NOMO-1 treated with dmso at 0.1 percent for 144 hours (cell line): ENCODE measurements around the gene CRYAB.
"Not testable (repeated sequence)": the region's sequence is repeated elsewhere in the genome, so short reads cannot be mapped to it uniquely, and the experiment has no call there.

Experiments used
- DNase-seq: peaks from one replicate; lab custom pipeline; 2025; ENCODE audit not compliant: unreplicated experiment; lab: John Stamatoyannopoulos, UW

The CRYAB gene

DNA sequence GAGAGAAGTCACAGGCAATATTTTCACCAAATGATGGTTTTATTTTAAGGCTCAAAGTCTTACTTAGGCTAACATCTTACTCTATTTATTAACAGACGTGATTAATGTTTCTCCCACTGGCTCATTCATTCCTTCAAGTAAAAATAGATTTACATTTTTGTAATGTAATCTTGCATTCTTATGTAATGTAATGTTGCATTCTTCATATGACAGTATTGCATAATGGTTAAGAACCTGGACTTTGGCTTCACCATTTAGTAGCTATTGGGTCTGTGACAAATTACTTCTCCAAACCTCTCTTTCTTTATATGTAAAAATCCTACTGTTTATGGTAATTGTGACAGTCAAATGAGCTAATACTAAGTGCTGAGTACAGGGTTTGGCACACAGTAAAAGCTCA is 22.3 kb upstream of the CRYAB start:
- DNase-seq: peak; percentile 47

DNA sequence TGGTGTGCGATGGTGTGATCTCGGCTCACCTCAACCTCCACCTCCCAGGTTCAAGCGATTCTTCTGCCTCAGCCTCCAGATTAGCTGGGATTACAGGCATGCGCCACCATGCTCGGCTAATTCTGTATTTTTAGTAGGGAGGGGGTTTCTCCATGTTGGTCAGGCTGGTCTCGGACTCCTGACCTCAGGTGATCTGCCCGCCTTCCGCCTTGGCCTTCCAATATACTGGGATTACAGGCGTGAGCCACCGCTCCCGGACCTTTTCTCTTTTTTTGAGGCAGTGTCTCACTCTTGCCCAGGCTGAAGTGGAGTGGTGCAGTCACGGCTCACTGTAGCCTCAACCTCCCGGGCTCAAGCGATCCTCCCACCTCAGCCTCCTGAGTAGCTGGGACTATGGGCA is 21.6 kb upstream of the CRYAB start:
- not testable (repeated sequence) for DNase-seq

DNA sequence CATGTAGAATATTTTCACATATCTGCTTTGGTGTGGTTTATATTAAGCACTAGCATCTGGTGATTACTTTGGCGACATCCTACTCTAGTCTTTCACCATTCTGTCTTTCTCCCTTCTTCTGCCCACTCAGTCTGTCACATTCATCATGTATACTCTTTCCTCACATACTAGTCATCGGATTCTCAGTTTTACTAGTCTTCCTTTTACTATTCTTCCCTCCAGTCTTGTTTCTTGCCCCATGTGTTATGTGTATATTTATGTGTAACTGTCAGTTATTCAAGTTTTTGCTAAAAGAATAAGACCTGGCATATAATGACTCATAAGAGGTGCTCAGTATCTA is 21.0 kb upstream of the CRYAB start:
- no peak for DNase-seq

DNA sequence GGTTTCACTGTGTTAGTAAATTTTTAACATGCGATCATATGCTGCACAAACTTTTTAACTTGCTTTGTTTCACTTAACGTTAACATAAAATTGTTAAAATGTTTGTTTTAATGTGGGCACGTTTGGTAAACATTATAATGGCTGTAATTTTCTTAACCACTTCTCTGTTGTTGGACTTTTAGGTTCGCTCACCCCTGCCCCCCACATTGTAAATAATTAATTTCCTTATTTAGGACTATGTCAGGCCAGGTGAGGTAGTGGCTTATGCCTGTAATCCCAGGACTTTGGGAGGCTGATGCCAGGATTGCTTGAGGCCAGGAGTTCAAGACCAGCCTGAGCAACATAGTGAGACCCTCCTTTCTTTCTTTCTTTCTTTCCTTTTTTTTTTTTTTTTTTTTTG is 18.9 kb upstream of the CRYAB start:
- no peak for DNase-seq

DNA sequence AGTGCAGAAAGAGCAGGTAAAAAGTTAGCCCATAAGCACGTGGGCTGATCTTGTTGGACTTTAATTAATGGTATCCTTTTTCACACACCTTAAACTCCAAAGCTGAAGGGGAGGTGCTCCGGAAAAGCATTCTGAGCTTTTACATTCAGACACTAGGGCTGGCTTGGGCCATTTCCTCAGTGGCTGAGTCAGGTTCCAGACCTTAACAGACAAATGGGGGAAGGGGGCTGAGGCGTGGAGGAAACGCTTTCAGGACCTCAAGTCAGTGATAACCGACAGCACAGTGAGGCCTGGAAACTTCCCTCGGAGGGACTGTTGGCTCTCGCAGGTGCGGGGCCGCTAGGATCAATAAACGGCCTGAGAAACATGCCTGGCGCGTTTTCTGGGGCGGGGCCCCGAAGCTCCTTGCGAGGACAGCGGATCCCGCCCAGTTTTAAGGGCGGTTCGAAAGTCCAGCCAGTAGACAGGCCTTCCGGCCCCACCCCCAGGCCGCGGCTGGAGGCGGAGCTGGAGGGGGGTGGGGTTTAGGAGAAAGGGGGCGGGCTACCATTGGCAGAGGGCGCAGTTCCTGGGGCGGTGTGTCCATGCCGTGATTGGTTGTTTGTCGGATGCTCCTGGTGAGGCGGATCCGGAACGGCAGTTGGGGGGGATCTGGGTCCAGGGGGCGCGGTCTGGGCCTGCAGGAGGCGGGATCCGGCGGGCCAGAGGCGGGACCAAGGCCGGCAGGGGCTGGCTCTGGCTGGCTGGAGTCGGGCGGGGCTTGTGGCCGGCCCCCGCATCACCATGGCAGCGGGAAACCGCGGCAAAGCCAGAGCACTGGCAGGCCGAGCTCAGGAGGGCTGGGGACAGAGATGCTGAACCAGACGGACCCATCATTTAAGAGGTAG is 15.2 kb upstream of the CRYAB start:
- DNase-seq: peak; percentile 98

DNA sequence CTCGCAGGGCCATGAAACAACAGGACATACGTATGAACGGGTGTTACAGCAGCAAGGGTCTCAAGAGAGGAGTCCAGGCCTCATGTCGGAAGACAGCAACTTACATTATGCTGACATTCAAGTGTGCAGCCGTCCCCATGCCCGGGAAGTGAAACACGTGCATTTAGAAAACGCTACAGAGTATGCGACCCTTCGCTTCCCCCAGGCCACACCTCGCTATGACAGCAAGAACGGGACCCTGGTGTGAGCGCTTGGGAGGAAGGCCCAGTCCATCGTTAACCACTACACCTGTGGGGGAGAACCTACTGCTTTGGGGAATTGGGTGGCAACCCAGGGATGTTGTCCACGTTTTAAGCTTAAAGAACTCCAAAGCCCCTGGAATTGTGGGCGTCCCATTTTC is 14.4 kb upstream of the CRYAB start:
- DNase-seq: no peak

DNA sequence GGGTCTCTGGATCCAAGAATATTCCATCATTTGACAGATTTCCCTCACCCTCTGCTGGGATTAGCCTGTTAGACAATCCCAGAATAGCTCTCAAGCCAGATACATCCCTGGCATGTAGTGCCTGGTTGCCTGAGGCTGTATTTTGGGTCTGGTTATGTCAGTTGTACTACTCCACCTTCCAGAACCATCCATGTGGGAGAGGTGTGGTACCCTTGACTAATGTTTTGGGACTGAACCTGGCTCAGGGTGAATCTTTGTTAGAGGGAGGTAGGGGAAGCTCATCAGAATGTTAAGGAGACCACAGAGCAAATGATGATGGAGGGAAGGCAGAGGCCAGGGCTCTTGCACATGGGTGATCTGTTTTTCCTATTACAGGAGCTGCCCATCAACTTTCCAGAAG is 12.4 kb upstream of the CRYAB start:
- DNase-seq: no peak

DNA sequence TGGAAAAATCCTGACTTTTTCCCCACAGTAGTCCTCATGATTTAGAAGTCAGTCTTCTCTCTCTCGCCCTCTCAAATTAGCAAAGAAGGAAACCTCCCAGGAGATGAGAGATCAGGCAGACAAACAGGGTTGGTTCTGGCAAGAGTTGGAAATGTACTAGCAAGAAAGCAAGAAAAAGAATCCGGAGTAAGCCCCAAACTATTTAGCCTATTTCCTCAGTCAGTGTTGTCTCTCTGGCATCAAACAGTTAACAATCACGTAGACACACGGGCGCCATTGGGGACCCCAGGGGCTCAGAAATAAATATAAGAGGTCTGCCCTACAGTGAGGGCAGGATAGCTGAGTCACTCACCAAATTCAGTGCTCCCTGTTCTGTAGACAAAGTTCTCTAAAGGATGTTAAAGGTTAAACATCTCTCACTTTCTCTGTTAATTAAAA is 11.8 kb upstream of the CRYAB start:
- DNase-seq: no peak

DNA sequence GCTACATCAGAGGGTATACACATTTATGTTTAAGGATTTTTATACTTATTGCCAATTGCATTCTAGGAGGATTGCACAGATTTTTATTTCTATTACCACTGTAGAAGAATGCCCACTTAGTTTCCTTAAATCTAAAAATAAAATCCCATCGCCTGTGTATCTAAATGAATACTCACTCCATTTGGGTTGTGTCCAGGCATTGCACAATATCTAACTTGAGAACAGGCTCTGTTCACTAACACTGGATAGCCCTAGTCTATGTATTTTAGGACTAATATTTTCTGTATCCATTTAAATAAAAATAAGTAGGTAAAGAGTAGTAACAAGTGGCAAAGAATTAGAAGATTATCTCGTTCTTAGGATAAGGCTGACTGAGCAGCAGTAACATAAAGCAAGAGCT is 11.2 kb upstream of the CRYAB start:
- no peak for DNase-seq

DNA sequence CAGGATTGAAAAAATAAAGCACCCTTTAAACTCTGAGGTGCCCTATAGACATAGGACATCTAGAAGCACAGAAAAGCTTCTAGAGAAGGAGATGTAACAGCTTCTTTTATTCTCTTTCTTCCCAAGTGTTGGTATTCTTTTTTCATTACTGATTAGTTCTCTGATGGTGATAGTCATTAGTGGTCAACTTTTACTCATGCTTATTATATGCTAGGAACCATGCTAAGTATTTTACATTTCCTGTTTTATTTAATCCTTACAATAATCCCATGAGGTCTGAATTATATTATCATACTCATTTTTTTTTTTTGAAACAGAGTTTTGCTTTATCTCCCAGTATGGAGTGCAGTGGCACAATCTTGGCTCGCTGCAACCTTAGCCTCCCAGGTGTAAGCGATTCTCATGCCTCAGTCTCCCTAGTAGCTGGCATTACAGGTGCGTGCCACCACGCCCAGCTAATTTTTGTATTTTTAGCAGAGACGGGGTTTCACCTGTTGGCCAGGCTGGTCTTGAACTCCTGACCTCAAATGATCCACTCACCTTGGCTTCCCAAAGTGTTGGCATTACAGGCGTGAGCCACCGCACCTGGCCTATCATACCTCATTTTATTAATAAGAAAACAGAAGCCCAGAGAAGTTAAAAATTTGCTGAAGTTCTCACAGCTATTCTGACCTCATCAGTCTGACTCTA is 10.1 kb upstream of the CRYAB start:
- DNase-seq: no peak

DNA sequence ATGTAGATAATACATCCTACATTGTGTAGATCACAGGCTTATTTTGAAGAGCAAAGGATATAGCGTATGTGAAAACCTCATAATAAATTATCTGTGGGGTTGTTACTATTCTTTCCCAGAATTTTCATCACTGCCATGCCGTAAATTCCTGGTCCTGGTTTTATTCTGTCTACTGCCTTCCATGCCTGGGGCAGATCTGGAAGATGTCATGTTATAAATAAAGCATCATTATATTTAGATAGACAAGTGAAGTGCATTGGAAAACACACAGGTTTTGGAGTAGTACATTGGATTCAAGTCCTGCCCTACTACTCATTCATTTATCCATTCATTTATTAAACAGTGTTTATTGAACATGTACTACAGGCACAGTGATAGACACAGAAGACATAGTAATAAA is 9.3 kb upstream of the CRYAB start:
- no peak for DNase-seq

DNA sequence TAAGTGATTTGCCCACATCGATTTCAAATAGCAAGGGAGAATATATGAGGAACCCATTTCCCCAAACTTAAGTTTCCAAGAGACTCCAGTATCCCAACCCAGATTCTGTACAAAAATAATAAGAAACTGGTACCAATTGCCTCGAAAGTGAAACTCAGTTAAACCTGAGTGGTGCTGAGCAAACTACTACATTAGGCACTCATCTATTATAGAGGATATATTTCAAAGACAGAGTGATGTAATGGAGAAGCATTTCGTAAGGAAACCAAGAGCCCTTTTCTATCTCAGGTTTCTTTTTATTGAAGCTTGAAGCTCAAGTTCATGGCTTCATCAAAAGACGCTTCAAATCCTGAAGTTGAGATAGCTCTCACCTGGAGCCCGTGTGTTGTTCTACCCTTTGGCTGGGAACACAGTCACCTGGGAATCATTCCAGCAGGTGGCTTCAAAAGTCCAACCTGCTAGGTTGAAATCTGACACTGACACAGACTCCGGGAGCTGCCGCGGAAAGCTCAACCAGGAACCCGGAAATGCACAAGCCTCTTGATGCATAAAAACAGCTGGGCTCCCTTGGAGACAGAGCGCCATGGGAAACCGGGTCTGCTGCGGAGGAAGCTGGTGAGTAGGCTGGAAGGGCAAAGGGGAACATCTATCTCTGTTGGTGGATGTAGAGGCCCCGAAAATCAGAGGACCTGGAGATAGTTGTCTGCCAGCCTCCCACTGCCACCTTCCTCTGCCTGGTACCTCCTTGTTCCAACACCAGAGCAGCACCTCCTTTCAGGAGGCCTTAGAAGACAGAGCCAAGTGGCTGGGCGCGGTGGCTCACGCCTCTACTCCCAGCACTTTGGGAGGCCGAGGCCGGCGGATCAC is 7.1 kb upstream of the CRYAB start, which contains the start of gene C11orf52:
TSS of gene C11orf52 (plus strand) at position 524 of the 867 bp plus-strand sequence. CDS start at position 584, 60 bp downstream.
- no peak for DNase-seq

DNA sequence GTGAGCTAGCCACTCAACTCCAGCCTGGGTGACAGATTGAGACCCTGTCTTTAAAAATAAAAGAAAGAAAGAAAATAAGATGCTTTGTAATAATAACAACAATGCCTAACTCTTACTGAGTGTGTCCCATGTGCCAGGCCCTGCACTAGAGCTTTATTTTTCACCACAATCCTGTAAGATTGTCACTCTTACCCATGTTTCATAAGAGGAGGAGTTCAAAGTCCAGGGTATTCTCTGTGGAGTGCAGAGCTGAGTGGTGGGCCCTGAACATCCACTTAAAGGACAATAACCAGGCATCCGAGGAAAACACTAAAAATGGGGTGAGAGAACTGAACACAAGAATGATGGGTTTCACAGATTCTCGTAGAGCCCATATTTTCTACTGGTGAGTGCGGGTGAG is 6.2 kb upstream of the CRYAB start:
- no peak for DNase-seq

DNA sequence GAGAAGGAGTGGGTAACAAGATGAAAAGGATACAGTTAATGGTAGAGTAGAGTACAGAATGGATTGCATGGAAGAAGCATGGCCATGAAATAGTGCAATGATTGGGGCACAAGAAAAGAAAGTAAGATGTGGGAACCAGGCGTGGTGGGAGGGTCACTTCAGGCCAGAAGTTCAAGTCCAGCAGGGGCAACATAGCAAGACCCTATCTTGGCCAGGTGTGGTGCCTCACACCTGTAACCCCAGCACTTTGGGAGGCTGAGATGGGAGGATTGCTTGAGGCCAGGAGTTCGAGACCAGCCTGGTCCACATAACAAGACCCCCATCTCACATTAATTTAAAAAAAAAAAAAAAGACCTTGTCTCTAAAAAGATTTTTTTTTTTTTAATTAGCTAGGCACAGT is 5.7 kb upstream of the CRYAB start:
- no peak for DNase-seq

DNA sequence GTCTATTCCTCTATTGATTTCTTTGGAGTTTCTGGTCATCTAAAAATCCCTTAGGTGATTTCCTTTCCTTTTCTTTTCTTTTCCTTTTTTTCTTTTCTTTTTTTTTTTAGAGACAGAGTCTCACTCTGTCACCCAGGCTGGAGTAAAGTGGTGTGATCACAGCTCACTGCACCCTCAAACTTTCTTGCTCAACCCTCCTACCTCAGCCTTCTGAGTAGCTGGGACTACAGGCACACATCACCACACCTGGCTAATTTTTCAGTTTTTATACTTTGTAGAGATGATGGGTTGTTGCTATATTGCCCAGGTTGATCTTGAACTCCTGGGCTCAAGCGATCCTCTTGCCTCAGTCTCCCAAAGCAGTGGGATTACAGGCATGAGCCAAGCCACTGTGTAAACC is 5.2 kb upstream of the CRYAB start:
- DNase-seq: no peak

DNA sequence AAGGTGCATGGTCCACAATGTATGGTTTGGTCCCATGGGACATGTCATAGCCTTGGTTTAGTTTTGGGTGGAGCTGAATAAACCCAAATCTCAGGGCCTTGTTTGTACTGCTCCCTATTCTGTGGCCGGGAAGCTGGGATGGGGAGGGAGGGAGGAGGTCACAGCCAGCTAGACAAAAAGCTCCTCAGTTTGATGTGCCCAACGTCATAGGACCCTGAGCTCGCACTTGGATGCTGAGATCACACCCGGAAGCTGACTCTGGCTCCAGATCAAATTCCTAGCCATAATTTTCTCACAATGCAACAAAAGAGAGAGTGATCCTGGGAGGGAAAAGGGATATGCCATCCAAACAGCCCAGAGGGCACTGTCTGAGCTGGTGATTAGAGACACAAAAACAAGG is 2.4 kb upstream of the CRYAB start:
- no peak for DNase-seq

DNA sequence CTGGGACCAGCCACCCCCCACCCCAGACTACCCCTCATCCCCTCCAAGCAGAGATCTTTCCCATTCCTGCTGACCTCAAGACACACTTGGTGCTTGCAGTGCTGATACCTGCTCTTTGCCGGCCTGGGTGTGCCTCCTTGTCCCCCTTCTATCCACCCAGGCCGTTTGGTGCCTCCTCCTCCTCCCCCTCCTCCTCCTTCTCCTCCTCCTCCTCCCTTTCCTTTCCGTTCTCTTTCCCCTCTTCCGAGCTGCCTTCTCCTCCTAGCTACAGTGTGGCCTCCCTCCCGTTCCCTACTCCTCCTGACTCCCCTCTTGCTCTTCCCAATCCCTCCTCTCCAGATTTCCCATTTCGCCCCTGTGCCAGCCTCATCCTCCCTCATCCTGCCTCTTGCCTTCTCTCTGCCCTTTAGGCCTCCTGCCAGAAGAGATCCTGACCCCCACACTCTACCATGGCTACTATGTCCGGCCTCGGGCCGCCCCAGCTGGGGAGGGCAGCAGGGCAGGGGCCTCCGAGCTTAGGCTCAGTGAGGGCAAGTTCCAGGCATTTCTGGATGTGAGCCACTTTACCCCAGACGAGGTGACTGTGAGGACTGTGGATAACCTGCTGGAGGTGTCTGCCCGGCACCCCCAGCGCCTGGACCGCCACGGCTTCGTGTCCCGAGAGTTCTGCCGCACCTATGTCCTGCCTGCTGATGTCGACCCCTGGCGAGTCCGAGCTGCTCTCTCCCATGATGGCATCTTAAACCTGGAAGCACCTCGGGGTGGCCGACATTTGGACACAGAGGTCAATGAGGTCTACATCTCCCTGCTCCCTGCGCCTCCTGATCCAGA is 1.7 kb upstream of the CRYAB start:
- no peak for DNase-seq

DNA sequence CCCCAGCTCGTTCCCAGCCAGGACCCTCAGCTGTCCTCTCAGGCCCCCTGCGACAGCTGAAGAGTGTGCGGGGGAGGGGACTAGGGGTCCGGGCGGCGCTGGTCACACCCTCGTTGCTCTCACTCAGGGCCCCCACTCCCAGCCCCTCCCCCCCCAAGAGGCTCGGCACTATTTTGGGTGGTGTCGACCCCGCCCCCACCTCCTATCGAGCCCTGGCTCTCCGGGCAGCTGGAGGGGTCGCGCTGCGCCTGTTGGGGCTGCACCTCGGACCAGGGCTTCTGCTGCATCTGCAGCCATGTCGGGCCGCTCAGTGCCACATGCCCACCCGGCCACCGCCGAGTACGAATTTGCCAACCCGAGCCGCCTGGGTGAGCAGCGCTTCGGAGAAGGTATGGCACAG is 965 bp upstream of the CRYAB start, which contains the start of gene HSPB2:
TSS of gene HSPB2 (plus strand) at position 200 of the 400 bp plus-strand sequence. CDS start at position 296, 96 bp downstream.
- no peak for DNase-seq

DNA sequence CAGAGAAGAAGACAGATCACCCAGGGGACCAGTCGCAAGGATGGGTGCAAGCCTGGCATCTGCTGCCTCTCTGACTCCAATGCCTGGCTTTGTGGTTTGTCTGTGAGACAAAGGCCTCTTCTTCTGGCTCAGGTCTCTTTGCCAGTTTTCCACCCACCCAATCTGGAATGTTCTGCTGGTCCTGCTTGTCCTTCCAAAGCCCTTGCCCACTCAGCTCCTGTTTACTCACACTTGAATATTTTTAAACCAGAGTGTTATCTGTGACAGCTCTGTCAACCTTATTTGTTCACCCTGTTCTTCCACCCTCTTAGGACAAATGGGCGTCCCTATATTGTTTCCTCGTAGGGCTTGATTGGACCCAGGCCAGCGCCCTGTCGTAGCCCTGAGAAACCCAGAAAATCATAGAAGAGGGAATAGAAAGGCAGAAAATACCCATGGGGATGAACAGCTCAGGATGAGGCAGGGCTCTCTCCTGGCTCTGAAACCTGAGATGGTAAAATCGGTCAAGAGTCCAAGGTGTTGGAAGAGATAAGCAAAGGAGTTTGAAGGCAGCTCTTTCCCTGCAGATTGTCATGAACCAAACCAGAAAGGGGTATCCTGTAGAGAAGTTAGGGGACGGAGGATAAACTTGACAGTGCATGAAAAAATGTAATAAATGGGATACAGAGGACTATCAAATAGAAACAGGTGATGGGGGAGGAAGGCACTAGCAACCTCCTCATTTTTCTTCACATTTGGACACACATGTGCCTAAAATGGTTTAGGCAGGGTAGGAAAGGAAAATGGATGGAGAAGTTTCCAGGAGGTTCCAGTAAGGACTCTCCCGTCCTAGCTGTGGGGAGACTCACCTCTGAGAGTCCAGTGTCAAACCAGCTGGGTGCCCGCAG is 651 bp downstream of the CRYAB start:
- no peak for DNase-seq

DNA sequence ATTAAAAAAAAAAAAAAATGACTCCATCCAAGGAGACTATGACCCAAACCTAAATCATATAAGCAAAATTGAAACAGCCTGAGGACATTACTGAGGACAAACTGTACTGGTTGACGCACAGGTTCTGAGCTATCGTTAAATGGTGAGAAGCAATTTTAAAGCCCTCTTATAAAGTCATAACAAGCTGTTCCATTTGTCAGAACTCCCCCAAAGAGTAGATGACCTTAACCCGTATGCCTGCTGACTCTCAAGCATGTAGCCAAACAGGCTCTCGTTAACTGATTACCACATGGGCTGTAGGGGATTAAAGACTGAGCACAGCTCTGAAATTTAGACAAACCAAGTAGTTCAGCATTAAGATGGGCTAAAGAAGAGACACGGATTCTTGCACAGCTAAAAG is 2.2 kb downstream of the CRYAB start:
- DNase-seq: no peak
